Activated CD4-positive, alpha-beta T cell treated with anti-CD3 and anti-CD28 coated beads, Interleukin-2, amount 50 U/mL, for 4 hours (primary cell): ENCODE data around the gene MPP3.

Source experiments
- DNase-seq, 2 experiments: peaks; one replicate each; pipeline ENCODE4 v3.0.0-alpha.2; 2020

The MPP3 gene

GRCh38 chr17:43769859-43770258, 63.1 kb downstream of the MPP3 start:
- no peak for DNase-seq

DNA sequence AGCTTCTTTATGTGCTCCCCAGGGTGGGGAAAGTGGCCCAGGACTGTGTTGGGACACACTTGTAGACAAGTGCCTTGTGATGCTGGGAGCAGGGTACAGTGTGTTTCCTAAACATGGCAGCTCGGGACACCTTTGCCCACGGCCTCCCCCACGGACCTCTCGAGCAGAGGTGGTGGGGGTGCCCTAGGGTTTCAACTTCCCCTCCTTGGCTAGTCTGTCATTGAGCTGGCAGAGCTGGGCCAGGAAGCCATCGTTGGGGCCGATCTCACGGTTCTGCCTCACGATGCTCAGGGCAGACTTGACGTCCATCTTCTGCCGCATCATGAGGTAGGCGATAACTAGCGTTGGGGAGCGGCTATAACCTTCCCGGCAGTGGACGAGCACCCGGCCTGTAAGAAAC, 63.5 kb downstream of the MPP3 start:
- DNase-seq = no peak

DNA sequence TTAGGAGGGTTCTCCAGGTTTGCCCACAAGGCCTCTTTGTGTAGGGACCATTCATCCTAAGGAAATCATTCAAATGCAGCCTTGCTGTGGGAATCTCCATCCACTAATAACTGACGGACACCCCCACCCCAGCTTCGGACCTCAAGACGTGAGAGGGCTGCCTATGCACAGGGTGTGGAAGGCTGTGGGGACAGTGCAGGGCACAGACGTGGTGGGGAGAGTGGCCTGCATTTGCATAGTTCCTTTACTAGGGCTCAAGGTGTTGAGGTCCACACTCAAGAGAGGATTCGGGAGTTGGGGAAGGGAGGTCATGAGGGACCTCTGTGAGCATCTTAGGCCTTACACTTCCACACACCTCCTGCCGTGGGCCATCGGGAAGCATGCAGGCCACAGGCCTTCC, 64.0 kb downstream of the MPP3 start:
- no peak for DNase-seq

DNA sequence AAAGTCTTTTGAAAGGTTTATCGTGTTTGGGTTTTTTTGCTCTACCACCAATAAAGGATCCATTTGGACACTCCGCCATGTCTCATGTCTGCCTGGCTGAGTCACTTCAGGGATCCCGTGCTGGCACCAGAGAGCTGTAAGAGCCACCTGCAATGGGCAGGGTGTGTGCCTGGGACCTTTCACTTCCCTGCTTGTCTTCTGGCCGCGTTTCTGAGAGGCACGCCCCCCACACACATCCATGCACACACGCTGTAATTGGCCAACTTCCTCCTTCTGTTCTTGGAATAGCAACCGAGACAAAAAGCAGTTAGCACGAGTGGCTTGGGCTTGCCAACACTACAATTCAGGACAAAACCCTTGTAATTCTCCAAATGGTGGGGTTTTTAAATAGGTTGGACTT, 64.6 kb downstream of the MPP3 start:
- no peak for DNase-seq

DNA sequence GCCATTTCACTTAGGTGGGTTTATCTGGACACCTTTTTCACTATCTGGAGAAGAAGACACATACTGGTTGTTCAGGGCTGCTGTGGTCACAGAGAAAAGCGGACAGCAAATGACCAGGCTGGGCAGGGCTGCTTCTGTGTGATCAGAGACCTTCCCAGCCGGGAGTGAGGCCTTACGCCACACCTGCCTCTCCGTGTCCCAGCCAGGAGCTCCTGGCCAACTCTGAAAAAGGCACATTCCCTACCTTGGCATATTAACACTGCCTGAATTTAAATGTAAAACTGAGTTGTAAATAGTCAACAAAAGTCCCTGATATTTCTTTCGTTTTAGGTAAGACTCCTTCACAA, 65.3 kb downstream of the MPP3 start:
- no peak for DNase-seq

- no peak for DNase-seq
Observed at GRCh38 chr17:43767053-43767712, 65.8 kb downstream of the MPP3 start.

DNA sequence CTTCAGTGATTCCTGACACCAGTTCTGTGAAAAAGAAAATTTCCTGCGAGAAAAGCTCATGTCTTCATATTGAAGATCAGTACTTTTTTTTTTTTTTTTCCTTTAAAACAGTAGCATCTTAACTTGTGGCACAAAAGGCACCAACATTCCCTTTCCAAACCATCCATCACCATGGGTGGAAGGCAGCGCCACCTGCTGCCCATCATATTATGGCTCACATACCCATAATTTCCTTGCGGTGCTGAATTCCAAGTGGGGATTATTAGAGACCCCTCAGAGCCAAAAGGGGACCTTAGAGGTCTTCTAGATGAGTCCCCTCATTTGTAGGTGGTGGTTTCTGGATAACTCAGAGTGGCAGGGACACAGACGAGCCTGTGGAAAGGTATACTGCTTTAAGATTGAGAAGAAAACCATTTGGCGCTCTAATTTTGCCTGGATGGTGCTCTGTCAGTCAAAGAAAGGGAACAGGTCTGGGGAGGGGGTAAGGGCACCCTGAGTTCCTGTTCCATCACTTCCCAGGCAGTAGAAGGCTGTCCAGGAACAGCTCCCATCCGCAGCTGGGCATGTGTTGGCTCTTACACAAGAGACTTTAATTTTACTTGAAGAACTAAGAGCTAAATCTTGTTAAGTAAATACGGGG, 66.4 kb downstream of the MPP3 start:
- DNase-seq = peak; percentile 36 to 57

DNA sequence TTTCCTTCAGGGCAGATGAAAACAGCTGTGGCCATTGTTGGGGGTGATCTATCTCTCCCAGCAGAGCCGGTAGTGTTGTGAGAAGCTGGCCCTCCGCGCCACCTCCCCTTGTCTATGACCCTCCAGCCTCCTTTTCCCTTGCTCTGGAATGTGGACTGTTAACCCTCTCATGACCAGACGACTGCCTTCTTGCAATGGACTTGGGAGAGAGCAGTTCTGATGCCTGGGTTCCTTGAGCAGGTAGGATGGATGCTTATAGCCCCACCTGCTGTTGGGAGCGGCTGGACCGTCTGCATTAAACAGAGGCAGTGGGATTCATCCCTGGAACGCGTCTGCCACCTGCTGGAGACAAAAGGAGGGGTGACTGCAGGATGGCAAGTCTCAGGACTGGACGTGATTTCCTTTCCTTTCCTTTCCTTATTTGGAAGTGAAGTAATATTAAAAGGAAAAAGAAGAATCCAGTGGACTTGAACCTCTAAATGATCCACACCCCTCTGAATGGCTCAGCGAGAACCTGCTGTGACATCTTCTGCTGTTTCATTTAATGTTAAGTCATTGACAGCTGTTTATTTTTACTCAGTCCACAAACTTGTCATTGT, 72.6 kb downstream of the MPP3 start:
- peak; percentile 89 to 91 for DNase-seq

GRCh38 chr17:43759836-43760235, 73.1 kb downstream of the MPP3 start:
- no peak for DNase-seq

DNA sequence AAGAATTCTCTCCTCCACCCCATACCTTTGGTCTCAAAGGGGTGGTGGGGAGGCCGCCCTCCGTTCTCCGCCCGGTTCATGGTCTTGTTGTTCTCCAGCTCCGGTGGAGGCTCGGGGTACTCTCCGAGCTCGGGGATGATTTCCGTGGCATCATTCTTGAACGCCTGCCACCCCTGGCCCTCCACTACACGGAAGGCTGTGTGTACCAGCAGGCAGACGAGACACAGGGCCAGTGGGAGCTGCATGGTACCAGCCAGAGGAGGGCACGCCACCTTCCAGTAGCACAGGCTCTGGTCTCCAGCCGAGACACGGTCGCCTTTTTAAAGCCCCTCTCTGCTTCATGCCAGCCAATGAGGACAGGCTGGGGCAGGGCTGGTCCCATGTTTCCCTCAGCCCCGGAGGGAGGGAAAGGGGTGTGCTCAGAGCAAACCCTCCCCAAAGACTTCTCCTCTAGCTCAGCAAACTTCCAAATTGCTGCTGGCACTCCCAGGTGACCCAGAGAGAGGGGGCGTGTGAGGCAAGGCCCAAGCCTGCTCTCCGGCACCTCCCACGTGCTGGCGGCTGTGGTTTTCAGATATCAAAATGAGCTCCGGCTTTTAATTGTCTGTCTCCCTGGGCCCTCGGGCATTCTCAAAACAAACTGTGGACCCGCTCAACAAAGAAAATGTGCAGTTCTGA, 74.3 kb downstream of the MPP3 start, which contains the start of gene SOST:
SOST (minus strand) TSS at position 295 of the 678 bp plus-strand sequence; CDS start at position 245, 50 bp downstream.
- DNase-seq = no peak

GRCh38 chr17:43758086-43758485, 74.9 kb downstream of the MPP3 start:
- DNase-seq = no peak

DNA sequence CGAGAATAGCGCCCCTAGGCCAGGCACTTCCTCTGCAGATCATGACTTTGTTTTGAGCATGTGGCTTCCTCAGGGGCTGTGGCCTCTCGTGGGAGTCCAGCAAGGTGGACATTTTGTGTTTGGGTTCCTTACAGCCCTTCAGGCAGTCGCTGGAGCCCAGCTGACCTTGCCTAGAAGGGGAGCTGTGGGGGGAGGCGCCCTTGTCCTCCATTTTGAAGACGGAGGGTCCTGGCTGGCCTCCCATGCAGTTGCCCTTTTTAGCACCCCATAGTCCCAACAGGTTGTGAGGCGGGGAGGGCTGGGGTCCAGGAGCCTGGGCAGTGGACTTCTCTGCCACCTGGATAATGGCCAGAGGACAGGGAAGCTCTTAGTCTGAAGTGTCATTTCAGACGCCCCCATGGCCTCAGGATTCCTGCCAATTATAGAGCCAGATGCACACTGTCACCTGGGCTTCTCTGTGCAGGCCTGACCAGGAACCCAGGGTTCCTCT, 75.7 kb downstream of the MPP3 start:
- no peak for DNase-seq

GRCh38 chr17:43756201-43756600, 76.7 kb downstream of the MPP3 start:
- DNase-seq = no peak

GRCh38 chr17:43755389-43755875, 77.5 kb downstream of the MPP3 start:
- DNase-seq = no peak

- no peak for DNase-seq
Observed at GRCh38 chr17:43754947-43755346, 78.0 kb downstream of the MPP3 start.

- DNase-seq = no peak
Observed at GRCh38 chr17:43753493-43754129, 79.3 kb downstream of the MPP3 start.
